SW 1271 (cell line): Measurements from ENCODE around the gene CD302.
A peak's percentile ranks its signal among the peaks of the same experiment; 100 is the strongest.
"Not testable (repeated sequence)": the region's sequence is repeated elsewhere in the genome, so short reads cannot be mapped to it uniquely, and the experiment has no call there.

Experiments used
- DNase-seq, 2 experiments: peaks; one replicate each; lab custom pipeline; 2025; lab: John Stamatoyannopoulos, UW

CD302 gene

DNA sequence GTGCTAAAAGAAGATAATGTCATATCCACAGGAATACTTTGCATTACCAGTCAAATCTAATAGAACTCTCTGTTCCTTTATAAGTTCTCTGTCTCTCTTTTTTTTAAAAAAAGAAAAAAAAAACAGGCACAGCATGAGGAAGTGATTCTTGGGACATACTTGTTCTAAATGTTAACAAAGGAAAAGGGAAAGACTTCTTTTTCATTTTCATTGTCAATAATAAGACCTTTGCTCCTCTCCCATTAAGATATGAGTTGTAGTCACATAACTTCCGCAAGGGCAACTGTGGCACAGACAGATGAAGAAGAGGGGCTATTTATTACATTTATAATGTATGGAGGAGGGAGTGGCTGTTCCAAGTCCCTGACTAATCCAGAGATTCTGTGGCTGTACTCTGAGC, 4.7 kb downstream of the CD302 start:
- no peak for DNase-seq

DNA sequence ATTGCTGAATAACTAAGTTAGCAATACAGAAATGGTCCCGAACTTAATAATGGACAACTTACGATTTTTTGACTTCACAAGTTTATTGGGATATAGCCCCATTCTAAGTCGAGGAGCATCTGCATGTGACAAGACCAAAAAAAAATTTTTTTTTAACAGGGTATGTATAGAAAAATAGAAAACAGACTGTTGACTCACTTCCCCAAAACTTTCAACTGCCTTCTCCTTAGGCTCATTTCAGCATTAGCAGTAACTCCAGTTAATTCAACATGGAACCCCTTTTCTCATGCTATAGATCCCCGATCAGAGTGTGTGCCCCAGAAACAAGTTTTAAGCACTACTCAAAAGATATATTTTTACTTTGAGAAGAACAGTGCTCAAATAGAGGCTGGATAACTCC, 5.4 kb downstream of the CD302 start:
- DNase-seq = no peak

DNA sequence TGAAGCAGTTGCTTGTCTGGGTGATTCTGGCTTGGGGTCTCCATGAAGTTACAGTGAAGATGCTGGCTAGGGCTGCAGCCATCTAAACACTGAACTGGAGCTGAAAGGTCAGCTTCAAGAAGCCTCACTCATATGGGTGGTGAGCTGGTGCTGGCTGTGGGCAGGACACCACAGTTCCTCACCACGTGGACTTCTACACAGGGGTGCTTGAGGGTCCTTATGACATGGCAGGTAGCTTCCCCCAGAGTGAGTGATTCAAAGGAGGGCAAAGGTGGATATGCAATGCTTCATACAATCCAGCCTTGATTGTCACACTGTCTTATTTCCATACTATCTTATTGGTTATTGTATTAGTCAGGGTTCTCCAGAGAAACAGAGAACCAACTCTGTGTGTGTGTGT, 6.0 kb downstream of the CD302 start:
- DNase-seq = no peak

DNA sequence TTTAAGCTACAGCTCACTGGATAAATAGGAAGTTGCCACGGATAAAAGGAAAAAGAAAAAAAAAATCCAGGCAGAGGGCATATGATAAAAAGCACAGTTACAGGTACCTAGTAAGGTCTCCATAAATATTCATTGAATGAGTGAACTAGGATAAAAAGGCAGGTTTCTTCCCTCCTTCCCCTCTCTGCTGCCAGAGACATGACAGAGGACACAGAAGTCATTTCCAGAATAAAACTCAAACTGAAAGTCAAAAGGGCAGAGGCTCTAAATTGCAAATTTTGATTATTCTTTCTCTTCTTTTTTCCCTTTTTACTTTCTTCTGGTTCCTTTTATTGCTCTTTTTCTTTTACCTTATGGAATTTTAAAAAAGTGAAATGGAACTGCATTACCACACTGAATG, 7.7 kb downstream of the CD302 start:
- DNase-seq = no peak

DNA sequence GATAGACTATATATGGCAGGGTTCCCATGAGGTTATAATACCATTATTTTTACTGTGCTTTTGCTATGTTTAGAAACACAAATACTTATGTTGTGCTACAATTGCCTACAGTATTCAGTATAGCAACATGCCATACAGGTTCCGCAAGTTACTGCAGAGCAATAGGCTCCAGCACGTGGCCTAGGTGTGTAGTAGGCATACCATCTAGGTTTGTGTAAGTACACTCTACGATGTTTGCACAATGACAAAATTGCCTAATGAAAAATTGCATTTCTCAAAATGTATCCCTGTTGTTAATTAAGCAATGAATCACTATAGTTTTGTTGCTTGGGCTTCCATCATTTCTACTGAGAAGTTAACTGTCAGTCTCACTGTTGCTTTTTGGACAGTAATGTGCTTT, 9.8 kb downstream of the CD302 start:
- no peak for DNase-seq

DNA sequence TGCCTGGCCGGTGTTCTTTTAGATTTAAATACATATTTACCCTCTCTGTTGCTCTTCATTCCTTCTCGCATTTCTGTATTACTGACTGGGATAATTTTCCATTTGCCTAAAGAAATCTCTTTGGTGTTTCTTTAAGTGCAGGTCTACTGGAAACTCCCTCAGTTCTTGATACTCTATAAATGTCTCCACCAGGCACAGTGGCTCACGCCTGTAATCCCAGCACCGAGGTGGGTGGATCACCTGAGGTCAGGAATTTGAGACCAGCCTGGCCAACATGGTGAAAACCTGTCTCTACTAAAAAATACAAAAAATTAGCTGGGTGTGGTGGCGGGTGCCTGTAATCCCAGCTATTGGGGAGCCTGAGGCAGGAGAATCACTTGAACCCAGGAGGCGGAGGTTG, 10.4 kb downstream of the CD302 start:
- not testable (repeated sequence) for DNase-seq

DNA sequence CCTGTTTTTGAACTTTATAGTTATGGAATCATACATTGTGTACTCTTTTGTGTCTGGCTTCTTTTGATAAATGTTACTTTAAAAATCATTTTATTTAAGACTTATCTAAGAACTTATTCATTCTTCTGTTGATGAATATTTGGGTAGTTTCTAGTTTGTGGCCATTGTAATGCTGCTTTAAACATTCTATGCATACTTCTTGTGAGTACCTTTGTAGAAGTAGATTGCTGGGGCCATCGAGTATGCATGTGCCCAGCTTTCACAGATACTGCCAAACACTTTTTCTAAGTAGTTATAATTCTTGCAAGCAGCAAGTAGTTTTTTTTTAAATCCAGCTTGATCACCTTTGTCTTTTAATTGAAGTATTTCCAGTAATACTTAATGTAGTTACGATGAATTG, 11.1 kb downstream of the CD302 start:
- DNase-seq = no peak

DNA sequence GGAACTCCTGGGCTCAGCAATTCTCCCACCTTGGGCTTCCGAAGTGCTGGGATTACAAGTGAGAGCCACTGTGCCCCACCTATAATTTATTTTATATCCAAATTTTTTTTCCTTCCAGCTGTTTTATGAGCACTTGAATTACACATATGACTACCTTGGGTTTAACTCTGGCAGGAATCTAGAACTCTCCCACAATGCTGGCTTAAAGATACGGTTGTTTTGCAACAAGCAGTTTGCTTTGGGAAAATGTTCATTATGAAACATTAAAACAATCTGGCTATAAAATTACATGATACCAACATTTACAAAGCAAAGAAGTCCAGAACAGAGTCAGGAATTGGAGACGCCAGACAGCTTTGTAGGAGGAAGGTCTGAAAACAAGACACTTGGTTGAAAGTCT, 12.8 kb downstream of the CD302 start:
- DNase-seq = no peak

DNA sequence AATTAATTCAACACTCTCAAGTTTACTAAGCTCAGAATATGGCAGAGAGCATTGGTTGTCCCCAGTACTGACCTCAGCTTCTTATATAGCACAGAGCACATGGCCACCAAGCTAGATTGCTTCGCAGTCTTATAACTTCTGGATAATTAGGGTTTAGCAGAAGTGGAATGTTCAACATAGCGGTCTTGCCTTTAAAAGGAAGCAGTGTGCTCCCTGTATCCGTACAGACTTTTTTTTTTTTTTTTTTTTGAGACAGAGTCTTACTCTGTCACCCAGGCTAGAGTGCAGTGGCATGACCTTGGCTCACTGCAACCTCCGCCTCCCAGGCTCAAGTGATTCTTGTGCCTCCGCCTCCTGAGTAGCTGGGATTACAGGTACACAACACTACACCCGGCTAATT, 13.3 kb downstream of the CD302 start:
- not testable (repeated sequence) for DNase-seq

DNA sequence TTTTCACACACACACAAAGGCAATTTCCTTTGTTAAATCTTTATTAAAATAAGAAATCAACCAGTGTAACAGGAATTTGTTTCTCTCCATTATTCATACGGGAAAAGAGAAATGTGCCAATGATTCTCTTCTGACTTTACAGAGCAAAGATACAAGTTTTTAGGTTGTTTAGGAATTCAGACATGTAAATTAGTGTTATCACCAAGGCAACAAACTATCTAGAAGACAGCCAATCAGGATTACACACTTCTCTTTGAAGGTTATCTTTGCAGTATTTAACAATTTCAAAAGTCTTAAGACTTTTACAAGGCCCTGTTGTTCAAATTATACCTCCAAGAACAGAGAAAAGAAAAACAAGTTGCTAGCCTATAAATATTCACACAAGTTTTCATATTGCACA, 14.5 kb downstream of the CD302 start:
- no peak for DNase-seq

DNA sequence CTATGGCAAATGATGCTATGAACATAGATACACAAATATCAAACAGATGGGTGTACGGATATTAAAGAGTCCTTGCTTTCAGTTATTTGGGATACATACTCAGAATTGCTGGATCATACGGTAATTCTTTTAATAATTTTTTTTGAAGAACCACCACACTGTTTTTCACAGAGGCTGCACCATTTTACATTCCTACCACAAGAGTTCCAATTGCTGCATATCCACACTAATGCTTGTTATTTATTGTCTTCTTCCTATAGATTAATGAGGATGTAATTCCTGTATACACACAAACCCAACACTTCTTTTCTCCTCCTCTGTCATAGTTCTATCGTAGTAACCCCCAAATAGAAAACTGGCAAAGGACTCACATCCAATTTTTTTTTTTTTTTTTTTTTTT, 21.7 kb downstream of the CD302 start:
- DNase-seq = no peak

DNA sequence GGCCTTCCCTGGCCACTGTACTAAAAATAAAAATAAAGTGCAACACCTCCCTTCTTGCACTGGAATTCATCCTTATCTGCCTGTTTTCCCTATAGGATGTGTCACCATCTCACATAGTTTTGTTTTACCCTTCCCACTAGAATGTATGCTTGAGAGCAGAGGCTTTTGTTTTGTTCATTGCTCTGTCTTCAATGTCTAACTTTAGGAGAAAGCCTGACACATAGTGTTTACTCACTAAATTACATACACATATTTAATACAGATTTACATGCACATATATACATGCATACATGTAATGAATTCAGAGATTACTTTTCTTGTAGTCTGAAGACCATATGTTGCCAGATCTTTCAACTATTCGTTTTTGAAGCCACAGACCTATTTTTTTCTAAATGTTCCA, 23.0 kb downstream of the CD302 start:
- DNase-seq = peak in 1 of 2 experiments; percentile 6

DNA sequence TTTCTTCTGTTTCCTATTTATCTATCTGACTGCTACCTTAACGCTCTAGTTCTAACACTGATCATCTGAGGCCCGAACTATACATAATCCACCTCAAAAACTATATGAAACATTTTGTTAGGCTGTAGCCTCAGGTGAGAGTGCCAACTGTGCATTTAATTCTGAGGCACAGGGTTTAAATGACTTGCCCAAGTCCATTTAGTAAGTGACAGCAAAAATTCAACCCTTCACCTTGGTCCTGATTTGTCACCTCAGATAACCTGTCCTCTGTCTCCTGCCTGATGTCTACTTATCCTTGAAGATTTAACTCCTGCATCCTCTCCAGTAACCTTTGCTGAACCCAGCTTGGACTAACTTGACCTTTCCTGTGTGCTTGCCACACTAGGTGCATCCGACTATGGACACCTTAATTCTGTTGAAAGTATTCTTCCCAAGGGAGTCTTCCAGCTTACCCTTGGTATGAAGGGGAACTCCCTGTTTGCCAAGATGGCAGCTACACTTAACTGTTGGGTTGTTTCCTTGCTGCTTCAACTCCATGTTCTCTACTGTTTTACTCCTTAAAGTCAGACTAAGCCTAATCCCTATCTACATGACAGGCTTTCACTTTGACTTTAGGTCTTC, 23.5 kb downstream of the CD302 start:
- DNase-seq = no peak

DNA sequence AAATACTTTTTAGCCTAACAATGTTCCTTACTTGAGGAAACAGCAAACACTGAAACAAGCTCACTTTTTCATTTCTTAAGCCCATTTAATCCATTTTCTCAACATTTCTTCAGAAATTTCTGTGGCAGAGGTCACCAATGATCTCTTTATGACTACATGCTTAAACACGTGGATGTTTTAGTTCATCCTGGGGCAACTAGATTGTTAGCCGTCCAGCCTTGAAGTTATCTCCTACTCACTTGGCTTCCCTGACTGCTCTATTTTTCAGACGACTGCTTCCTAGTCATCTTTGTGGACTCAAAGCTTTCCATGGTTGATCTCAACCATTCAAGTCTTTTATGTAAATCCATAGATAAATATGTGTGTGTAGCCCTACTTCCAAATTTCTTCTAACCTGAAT, 24.1 kb downstream of the CD302 start:
- DNase-seq = no peak

DNA sequence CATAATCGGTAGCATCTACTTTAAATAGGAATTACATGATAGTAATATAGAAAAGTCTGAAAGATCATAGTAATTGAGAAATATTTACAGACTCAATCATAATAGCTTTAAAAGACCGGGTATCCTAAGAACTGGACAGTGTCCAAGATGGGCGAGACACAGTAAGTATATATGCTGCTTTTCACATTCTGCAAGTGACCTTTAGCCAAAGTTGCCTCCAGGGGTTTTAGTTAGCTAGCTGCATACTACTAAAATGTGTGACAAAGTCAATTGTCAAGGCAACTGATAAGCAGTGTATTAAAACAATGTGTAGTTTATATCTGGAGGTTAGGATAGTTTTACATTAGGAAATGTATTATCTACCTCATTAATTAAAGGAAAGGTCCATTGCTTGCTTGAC, 24.6 kb downstream of the CD302 start:
- DNase-seq = peak in 1 of 2 experiments; percentile 8

DNA sequence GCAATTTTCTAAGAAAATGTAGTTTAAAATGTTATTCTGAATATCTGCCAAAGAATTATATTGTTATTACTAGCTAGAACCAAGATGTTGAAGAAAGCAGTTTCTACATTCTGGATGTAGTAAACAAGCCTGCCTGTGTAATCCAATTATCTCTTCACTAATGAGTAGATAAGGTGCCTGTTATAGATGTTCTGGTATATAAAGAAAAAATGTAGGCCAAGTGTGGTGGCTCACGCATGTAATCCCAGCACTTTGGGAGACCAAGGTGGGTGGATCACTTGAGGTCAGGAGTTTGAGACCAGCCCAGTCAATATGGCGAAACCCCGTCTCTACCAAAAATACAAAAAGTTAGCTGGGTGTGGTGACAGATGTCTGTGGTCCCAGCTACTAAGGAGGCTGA, 28.9 kb downstream of the CD302 start:
- no peak for DNase-seq

DNA sequence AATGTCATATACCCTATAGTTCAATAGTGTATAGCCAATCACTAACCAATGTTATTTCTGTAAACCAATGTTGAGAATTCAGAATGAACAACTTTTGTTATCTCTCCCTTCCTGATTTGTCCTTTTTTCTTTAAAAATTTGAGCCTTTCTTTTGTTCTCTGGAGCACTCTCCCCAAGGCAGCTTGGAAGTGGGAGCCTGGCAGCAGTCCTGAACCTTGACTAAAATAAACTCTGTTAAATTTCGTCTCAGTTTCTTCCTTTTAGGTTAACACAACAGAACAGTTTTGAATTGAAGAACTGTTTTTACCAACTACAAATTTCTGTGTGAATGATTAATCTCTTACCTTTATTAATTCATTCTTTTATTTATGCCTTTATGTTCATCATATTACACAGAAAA, 35.9 kb downstream of the CD302 start:
- DNase-seq = no peak

DNA sequence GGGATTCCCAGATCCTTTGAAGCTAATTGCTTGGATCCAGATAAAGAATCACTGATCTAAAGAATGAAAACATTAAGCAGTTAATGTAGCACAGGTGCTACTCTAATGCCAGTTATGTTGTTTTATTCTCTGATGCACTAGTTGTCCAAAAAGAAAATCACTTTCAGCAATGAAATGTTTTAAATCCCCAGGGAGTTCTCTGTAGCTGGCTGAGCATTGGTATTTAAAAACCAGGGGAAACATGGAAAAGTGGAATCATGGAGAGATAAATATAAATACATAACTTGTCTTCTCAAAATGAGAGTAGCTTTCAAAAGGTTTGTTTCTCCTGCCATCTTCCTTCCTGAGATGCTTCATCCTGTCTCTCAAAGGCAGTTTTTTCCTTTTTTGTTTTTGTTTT, 37.7 kb downstream of the CD302 start:
- DNase-seq = no peak

DNA sequence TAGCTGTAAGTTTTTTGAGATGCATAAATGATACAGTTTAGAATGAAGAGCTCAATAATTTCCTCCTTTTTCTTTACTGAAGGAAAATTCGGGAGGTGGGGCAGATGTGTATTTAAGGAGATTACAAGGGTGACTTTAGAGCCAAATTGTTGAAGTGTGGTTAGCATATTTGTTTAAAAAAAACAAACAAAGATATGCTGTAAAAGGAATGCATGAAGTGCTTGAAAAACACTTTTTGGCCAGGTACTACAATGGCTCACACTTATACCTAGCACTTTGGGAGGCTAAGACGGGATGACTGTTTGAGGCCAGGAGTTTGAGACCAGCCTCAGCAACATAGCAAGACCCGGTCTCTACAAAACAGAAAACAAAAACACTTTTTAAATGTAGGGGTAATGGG, 38.4 kb downstream of the CD302 start:
- no peak for DNase-seq

DNA sequence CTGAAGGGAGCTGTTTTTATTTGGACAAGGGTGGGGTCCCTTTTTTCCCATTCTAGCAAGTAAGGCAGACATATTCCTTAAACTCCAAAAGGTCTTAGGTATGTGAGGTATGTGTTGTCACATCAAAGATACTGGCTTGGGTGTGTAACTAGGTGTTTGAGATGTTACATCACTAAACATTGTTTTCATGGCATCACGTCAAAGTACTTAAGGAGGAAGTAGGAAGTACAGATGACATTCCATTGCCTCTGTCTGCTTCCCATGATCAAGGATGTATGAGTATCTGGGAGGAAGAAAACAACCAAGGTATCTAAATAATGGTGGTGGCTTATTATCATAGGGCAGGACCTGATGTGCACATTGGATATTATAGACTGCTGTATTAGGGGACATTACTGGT, 39.3 kb downstream of the CD302 start:
- DNase-seq = peak in 1 of 2 experiments; percentile 39

DNA sequence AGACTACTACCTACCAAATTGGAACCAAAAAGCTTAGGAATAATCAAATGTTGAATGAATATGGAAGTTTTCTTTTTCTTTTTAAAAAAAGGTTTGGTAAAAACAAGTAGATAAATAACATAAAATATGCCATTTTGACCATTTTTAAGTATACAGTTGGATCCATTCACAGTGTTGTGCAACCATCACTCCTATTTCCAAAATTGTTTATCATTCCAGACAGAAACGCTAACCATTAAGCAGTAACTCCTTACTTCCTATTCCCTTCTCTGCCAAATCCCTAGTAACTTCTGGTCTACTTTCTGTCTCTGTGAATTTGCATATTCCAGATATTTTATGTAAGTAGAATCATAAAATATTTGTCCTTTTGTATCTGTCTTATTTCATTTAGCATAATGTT, 39.8 kb downstream of the CD302 start:
- DNase-seq = no peak

DNA sequence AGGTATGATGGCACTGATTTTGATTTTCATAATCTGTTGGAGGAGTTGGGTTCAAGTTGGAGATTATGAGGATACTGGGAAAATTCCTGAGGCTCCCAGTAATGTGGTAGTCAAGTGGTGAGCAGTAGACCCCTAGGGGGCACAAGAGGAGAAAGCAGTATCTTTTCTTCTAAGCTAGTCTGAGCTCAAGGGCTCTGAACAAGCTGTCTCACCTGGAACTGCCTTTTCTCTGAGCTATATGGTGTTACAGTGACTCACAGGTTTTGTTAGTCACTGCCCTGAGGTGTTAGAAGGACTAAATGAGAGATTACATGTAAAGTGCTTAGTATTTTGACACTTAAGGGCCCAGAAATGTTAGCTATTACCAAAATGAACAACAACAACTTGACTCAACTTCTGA, 42.2 kb downstream of the CD302 start:
- peak; percentile 65 to 80 for DNase-seq

DNA sequence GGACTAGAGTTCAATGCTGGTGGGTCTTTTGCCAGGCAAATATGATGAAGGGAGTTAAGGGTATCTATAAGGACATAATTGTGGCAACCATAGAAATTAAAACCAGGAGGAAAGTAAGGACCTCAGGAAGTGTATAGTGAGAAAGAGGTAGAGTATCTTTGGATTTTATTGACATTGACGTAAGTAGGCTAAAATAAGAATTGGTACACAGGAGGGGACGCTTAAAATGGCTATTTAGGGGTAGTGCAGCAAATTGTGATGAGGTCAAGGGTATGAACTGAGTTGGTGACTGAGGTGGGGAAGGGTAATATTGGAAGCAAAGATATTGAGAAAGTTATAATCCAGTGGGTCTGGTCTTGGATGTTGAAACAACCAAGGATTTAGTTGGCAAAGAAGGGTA, 43.0 kb downstream of the CD302 start:
- DNase-seq = no peak

DNA sequence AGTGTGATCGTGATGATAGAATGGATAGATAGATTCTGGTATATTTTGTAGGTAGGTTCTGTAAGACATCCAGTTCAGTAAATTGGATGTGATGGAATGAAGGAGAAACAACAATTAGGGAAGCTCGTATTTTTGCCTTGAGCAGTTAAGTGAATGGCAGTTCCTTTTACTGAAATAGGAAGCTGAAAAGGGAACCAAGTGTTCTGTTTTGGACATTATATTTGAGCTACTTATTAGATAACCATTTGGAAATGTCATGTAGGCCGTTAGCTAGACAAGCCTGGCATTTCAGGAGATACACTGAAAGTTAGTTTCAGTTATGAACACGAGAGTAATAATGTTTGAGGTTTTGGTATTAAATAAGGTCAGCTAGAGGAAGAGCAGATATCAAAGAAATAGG, 44.2 kb downstream of the CD302 start:
- no peak for DNase-seq

DNA sequence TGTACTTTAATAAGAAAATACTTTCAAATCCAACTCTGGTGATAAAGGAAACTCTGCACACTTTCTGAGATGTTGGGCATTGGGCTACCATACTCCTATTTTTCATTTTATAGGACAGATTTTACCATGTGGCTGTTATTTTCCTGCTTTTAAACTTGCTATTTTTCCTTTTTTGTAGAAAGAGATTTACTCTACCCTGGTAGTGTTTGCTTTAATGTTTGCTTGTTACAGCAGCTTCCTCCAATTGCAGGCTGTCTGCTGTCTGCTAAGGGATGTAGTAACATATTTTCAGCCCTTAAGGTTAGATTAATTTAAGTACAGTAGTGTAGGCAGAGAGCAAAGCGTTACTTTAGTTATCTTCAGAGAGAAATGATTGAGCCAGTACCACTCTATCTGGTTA, 47.1 kb downstream of the CD302 start:
- DNase-seq = no peak
